PC-3 (cell line): ENCODE measurements around the gene STYK1.

Experiments
- CTCF ChIP-seq: fragments of 300-600 bp; sonication (generic); conservative IDR thresholded peaks from 2 replicates; pipeline ENCODE4 v1.5.1; 2017; ENCODE audit warnings: antibody characterized with exemption, low read depth, mild to moderate bottlenecking, low read length
- EZH2phosphoT487 ChIP-seq: fragments of 300-600 bp; sonication (generic); IDR thresholded peaks from 2 replicates; pipeline ENCODE4 v1.6.1; 2018; ENCODE audit warnings: mild to moderate bottlenecking, antibody characterized with exemption, low read length, borderline replicate concordance

DNA sequence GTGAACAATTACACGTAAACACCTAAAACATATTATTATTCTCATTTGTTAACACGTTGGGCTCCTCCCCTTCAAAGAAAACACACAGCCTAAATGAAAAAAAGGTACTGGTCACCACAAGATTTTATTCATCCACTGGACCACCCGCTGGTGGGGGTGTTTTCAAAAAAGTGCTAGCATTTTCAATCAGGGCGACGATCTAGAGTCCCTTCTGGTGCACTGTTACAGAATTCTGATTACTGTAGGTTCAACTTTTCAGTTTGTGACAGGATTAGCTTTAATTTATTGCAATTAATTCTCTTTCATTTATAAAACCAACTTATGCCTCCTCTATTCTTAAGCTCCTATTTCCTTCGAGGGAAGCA is 60.9 kb downstream of the STYK1 start:
- no peak for TF ChIP-seq CTCF
- TF ChIP-seq EZH2phosphoT487 = no peak
